ENCODE measurements around the gene GNAO1.

GNAO1 gene

DNA sequence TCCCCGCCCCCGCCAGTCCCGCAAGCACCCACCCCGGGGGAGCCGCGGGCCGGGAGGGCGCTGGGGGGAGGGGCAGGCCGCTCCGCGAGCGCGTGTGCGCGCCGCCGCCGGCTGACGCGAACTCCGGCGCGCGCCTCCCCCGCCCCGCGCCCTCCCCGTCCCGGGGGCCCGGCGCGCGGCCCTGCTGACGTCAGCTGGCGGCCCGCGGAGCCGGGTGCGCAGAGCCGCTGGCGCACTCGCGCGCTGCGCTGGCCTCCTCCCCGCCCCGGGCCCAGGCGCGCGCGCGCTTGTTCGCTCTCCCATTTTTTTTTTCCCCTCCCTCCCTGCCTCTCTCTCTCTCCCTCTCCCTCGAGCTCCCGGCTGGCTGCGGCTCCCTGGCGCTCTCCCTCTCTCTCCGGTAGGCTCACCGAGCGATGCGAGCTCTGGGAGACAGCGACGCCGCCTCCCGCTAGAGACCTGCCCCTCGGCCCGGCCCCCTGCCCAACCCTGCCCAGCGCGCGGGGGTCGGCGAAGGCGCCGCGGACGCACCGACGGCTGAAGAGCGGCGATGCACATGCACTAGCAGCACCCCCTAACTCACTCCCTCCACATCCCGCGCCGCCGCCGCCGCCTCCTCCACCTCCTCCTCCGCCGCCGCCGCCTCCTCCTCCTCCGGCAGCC, at the start of gene GNAO1:
Gene GNAO1, plus strand, starts transcription at position 334 of the 660 bp plus-strand sequence. CDS start 747 bp downstream, outside the sequence.
- in situ Hi-C loops (cut with HindIII; ENCODE audit: low sequenced_read_pairs), result no loop called here

GRCh38 chr16:56143666-56144065, 47.6 kb upstream of the GNAO1 start:
- in situ Hi-C loops (cut with HindIII; ENCODE audit: low sequenced_read_pairs), result no loop called here

DNA sequence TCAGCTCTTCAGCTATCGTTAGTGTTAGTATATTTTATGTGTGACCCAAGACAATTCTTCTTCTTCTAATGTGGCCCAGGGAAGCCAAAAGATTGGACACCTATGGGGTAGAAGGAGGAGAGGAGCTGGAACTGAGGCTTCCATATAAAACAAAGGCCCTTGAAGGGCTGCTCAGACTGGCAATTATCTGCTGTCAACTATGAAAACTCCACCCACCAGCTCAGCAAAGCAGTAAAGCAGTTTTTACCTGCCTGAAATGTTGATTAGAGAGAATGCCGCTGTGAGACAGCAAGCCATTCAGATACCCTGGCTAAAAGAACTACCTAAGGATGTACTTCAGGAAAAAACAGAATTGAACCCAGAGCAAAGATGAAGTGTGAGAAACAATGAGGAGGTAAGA, 45.9 kb upstream of the GNAO1 start:
- in situ Hi-C loops (cut with HindIII; ENCODE audit: low sequenced_read_pairs), result no loop called here

- in situ Hi-C loops (cut with HindIII; ENCODE audit: low sequenced_read_pairs), result no loop called here
Observed at GRCh38 chr16:56151621-56152020, 39.7 kb upstream of the GNAO1 start.

- in situ Hi-C loops (cut with HindIII; ENCODE audit: low sequenced_read_pairs), result no loop called here
Observed at GRCh38 chr16:56161658-56162057, 29.6 kb upstream of the GNAO1 start.

- in situ Hi-C loops (cut with HindIII; ENCODE audit: low sequenced_read_pairs), result no loop called here
Observed at GRCh38 chr16:56163089-56163488, 28.2 kb upstream of the GNAO1 start.

DNA sequence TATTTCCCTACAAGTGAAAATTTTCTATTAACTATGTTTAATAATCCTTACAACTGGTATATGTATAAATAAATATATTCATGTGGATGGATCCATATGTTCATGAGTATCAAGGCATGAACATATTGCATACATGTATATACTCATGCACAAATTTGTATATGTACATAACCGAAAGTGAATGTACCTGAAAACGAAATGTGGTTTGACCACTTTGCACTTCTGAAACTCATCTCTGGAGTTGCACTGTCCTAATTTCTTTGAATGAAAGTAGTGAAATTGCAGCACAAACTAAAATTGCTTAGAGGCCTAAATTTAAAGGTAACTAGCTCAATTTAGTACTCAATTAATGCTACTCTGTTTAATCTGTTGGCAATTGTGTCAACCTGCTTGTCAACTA, 27.4 kb upstream of the GNAO1 start:
- in situ Hi-C loops (cut with HindIII; ENCODE audit: low sequenced_read_pairs), result no loop called here

DNA sequence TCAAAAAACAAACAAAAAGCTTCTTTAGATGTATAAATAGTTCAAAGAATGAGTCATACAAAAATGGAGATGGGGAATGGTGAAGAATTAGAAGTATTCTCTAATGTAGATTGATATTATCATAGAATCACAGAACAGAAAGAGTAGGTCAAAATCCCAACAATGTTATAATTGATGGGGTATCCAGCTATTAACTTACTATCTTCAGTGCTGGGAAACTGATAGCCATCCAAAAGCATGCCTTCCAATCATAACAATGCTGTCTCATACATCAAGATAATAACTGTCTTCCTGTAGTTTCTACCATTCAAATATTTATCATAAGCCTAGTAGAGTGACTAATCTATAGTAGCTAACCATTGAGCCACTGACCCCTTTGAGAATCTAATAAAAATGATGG, 26.7 kb upstream of the GNAO1 start:
- in situ Hi-C loops (cut with HindIII; ENCODE audit: low sequenced_read_pairs), result no loop called here

- in situ Hi-C loops (cut with HindIII; ENCODE audit: low sequenced_read_pairs), result no loop called here
Observed at GRCh38 chr16:56174411-56174810, 16.9 kb upstream of the GNAO1 start.

DNA sequence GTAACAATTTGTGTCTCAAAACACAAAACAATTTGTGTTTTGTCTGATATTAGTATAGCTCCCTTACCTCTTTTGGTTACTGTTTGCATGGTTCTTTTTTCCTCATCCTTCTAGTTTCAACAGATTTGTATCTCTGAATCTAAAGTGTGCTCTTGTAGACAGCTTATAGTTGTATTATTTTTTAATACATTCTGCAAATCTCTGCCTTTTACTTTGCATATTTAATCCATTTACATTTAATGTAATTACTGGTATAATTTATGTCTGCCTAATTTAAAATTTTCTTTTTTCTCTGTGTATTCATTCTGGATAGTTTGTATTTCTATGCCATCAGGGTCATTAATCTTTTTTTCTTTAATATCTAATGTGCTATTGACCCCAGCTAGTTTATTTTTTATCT, 9.9 kb upstream of the GNAO1 start:
- in situ Hi-C loops (cut with HindIII; ENCODE audit: low sequenced_read_pairs), result no loop called here

- in situ Hi-C loops (cut with HindIII; ENCODE audit: low sequenced_read_pairs), result no loop called here
Observed at GRCh38 chr16:56183266-56183665, 8.0 kb upstream of the GNAO1 start.

- in situ Hi-C loops (cut with HindIII; ENCODE audit: low sequenced_read_pairs), result no loop called here
Observed at GRCh38 chr16:56190048-56190676, 1.1 kb upstream of the GNAO1 start.

GRCh38 chr16:56190677-56191155, 573 bp upstream of the GNAO1 start:
- in situ Hi-C loops (cut with HindIII; ENCODE audit: low sequenced_read_pairs), result no loop called here

DNA sequence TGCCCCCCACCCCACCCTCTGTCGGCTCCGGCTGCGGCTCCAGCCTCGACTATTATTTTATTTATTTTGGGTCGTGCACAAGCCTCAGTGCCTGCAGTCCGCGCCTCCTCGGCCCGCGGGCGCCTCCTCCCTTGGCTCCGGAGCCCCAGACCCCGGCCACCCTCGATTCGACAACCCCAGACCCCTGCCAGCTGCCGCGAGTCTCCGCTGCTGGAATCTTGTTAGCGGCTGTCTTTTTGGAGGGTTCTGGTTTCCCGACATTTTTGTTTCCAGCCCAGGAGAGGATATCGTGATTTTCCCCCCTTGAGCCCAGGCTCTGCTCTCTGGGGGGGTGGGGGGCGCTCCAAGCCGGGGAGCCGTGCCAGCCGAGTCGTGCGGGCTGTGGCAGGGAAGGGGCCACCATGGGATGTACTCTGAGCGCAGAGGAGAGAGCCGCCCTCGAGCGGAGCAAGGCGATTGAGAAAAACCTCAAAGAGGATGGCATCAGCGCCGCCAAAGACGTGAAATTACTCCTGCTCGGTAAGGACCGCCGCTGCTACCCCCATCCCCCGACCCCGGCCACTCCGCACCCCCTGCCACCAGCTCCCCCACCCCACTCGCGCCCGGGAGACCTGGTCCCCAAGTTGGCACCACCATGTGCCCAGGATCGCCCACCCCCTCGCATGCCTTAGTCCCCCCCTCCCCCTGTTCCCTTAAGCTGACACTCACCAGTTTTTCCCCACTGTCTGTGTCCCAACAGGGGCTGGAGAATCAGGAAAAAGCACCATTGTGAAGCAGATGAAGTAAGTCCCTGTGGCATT, 746 bp downstream of the GNAO1 start:
- in situ Hi-C loops (cut with HindIII; ENCODE audit: low sequenced_read_pairs), result no loop called here

- in situ Hi-C loops (cut with HindIII; ENCODE audit: low sequenced_read_pairs), result no loop called here
Observed at GRCh38 chr16:56192635-56192945, 1.3 kb downstream of the GNAO1 start.

GRCh38 chr16:56192986-56193945, 2.0 kb downstream of the GNAO1 start:
- in situ Hi-C loops (cut with HindIII; ENCODE audit: low sequenced_read_pairs), result no loop called here

DNA sequence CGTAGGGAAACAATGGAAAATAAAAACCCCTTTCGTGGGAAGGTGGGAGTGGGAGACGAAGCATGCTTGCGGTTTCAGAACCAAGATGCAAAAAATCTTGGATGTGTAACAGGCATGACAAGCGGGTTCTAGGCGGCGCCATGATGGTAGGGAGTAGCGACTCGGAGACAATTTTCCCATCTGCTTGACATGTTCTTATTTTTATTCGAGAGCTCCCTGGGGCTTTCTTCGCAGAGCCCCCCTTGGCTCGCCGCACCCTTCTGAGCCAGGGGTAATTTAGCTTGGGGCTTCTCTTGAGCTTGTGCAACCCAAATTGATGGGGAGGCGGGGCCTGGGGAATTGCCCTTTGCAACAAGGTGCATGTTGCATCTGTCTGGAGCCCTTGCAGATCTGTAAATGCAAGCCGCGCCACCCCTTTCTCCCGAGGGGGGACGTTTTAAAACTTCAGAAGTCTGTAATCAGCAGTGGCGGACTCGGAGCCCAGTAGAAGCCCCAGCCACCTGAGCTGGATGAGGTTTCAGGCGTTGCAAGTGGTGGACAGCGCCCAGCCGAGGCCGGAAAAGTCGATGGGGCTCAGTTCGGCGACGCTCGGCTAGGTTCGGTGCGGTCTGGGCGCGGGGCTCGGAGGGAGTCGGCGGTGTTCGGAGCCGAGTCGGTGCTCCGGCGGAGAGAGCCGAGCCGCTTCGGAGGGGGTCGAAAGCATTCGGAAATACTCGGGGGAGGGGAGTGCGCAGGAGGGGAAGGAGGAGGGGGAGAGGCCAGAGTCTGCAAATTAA, 2.9 kb downstream of the GNAO1 start:
- in situ Hi-C loops (cut with HindIII; ENCODE audit: low sequenced_read_pairs), result no loop called here

GRCh38 chr16:56195151-56195550, 3.9 kb downstream of the GNAO1 start:
- in situ Hi-C loops (cut with HindIII; ENCODE audit: low sequenced_read_pairs), result no loop called here

GRCh38 chr16:56196381-56196780, 5.1 kb downstream of the GNAO1 start:
- in situ Hi-C loops (cut with HindIII; ENCODE audit: low sequenced_read_pairs), result no loop called here

All from endothelial cell of hepatic sinusoid (primary cell).